Liver (tissue), 9 donors: ENCODE data around the gene IRGQ. TPM values are rescaled to one million over a fixed set of nuclear protein-coding genes. Genes with fewer than 3 reads are reported as not detected.
A peak's percentile ranks its signal among the peaks of the same experiment; 100 is the strongest.

Source experiments
- DNase-seq: peaks from one replicate; pipeline ENCODE4 v3.0.0-alpha.2; 2017; ENCODE audit warnings: low spot score
- H3K27ac ChIP-seq, 2 donors: one replicate each; pipeline ENCODE4 v1.7.0; 2013; ENCODE audit warnings: inconsistent platforms in 2 of 2, low read length in 2 of 2, control low read depth in 1 of 2, low read depth in 1 of 2, mild to moderate bottlenecking in 1 of 2
- H3K27me3 ChIP-seq, 4 donors: one replicate each; pipeline versions ENCODE4 v1.6.1 to v1.7.0; 2013; ENCODE audit warnings: low read length in 3 of 4, inconsistent platforms in 1 of 4, mild to moderate bottlenecking in 1 of 4, moderate library complexity in 1 of 4; ENCODE audit not compliant: control insufficient read depth in 4 of 4, insufficient read depth in 4 of 4
- H3K36me3 ChIP-seq, 4 donors: one replicate each; pipeline versions ENCODE4 v1.6.1 to v1.7.0; 2013; ENCODE audit warnings: low read length in 3 of 4, mild to moderate bottlenecking in 3 of 4, low read depth in 1 of 4, moderate library complexity in 1 of 4; ENCODE audit not compliant: control insufficient read depth in 4 of 4, insufficient read depth in 3 of 4
- H3K4me1 ChIP-seq, 4 donors: one replicate each; pipeline versions ENCODE4 v1.6.1 to v1.7.0; 2013; ENCODE audit warnings: low read length in 3 of 4, mild to moderate bottlenecking in 3 of 4, moderate library complexity in 1 of 4; ENCODE audit not compliant: control insufficient read depth in 4 of 4, insufficient read depth in 4 of 4
- H3K4me3 ChIP-seq, 3 donors: one replicate each; pipeline versions ENCODE4 v1.6.1 to v1.7.0; 2013; ENCODE audit warnings: low read length in 3 of 3, control low read depth in 1 of 3, low read depth in 1 of 3, mild to moderate bottlenecking in 1 of 3
- H3K9ac ChIP-seq, 2 donors: one replicate each; pipeline ENCODE4 v1.7.0; 2013; ENCODE audit warnings: low read length in 2 of 2, mild to moderate bottlenecking in 2 of 2, moderate library complexity in 2 of 2, control low read depth in 1 of 2, low read depth in 1 of 2
- H3K9me3 ChIP-seq, 4 donors: one replicate each; pipeline versions ENCODE4 v1.6.1 to v1.7.0; 2013; ENCODE audit warnings: low read length in 3 of 4; ENCODE audit not compliant: control insufficient read depth in 4 of 4
- ATF3 ChIP-seq: IDR thresholded peaks from 2 replicates; pipeline ENCODE4 v1.6.1; 2016; ENCODE audit warnings: antibody characterized with exemption
- CTCF ChIP-seq: fragments of 150-350 bp; IDR thresholded peaks from 2 replicates; pipeline ENCODE4 v1.5.1; 2017; ENCODE audit warnings: improper control_type of control experiment, low read depth, low read length; ENCODE audit not compliant: missing input control
- EGR1 ChIP-seq, 2 donors: IDR thresholded peaks; 2 replicates each; pipeline ENCODE4 v1.6.1; 2016 to 2018; ENCODE audit warnings: antibody characterized with exemption in 2 of 2, low read depth in 2 of 2
- FOXA1 ChIP-seq: IDR thresholded peaks from 2 replicates; pipeline ENCODE4 v1.6.1; 2016; ENCODE audit warnings: antibody characterized with exemption
- FOXA2 ChIP-seq: IDR thresholded peaks from 2 replicates; pipeline ENCODE4 v1.6.1; 2016; ENCODE audit warnings: antibody characterized with exemption
- GABPA ChIP-seq, 2 donors: IDR thresholded peaks in 1 of 2; conservative IDR thresholded peaks in 1 of 2; 2 replicates each; pipeline ENCODE4 v1.6.1; 2016; ENCODE audit warnings: antibody characterized with exemption in 2 of 2, mild to moderate bottlenecking in 1 of 2, moderate library complexity in 1 of 2
- HNF4A ChIP-seq, 2 donors: conservative IDR thresholded peaks; 2 replicates each; pipeline ENCODE4 v1.6.1; 2016; ENCODE audit warnings: antibody characterized with exemption in 2 of 2, mild to moderate bottlenecking in 2 of 2
- HNF4G ChIP-seq: IDR thresholded peaks from 2 replicates; pipeline ENCODE4 v1.6.1; 2016; ENCODE audit warnings: antibody characterized with exemption
- JUND ChIP-seq, 2 donors: IDR thresholded peaks; 2 replicates each; pipeline ENCODE4 v1.6.1; 2016; ENCODE audit warnings: antibody characterized with exemption in 2 of 2
- MAX ChIP-seq: IDR thresholded peaks from 2 replicates; pipeline ENCODE4 v1.6.1; 2016; ENCODE audit warnings: antibody characterized with exemption
- NR2F2 ChIP-seq: IDR thresholded peaks from 2 replicates; pipeline ENCODE4 v1.6.1; 2016; ENCODE audit warnings: antibody characterized with exemption
- RAD21 ChIP-seq, 2 donors: IDR thresholded peaks; 2 replicates each; pipeline ENCODE4 v1.6.1; 2016; ENCODE audit warnings: antibody characterized with exemption in 2 of 2, mild to moderate bottlenecking in 2 of 2
- REST ChIP-seq: IDR thresholded peaks from 2 replicates; pipeline ENCODE4 v1.6.1; 2016; ENCODE audit warnings: antibody characterized with exemption, mild to moderate bottlenecking
- RXRA ChIP-seq, 2 donors: IDR thresholded peaks; 2 replicates each; pipeline ENCODE4 v1.6.1; 2017 to 2018; ENCODE audit warnings: antibody characterized with exemption in 2 of 2, mild to moderate bottlenecking in 1 of 2
- SP1 ChIP-seq: IDR thresholded peaks from 2 replicates; pipeline ENCODE4 v1.6.1; 2018; ENCODE audit warnings: antibody characterized with exemption, mild to moderate bottlenecking
- TAF1 ChIP-seq: conservative IDR thresholded peaks from 2 replicates; pipeline ENCODE4 v1.6.1; 2016; ENCODE audit warnings: antibody characterized with exemption, mild to moderate bottlenecking
- YY1 ChIP-seq: IDR thresholded peaks from 2 replicates; pipeline ENCODE4 v1.6.1; 2016; ENCODE audit warnings: antibody characterized with exemption, mild to moderate bottlenecking
- ZBTB33 ChIP-seq: IDR thresholded peaks from 2 replicates; pipeline ENCODE4 v1.6.1; 2016; ENCODE audit warnings: antibody characterized with exemption
- WGBS: extraction: QIAGEN DNeasy Blood & Tissue Kit; methylation state at CpG from one replicate; pipeline ENCODE4 v1.1.7; 2013; 5-methylcytosine and 5-hydroxymethylcytosine counted together
- polyA plus RNA-seq, 2 donors: library from polyadenylated mRNA; stranded (reverse) in 1 of 2; unstranded in 1 of 2; fragments of 200-250 nt in 1 of 2; fragments of >200 nt in 1 of 2; fragmentation: Nextera tagmentation in 1 of 2; extraction: Ambion mirVana in 1 of 2; gene quantifications; one replicate each; pipeline versions ENCODE4 v1.2.1 to v1.2.3, GENCODE V29; 2013 to 2015
- total RNA-seq, 2 donors: library from RNA; depleted of rRNA; stranded (reverse); fragments of >200 nt; gene quantifications; one replicate each; pipeline ENCODE4 v1.2.3, GENCODE V29; 2014
- donor health status: healthy.
- donor health status: healthy.
- donor health status: healthy.
- donor health status: healthy.
- donor health status: healthy.

IRGQ gene
- total and polyA plus RNA-seq, 4 donors = 2.8 to 15.5 (median 5.2) TPM

- TF ChIP-seq FOXA2 (no peak), RAD21 (IDR thresholded peaks at IDR 0.05) (peak in 1 of 2 donors; percentile 19)
- Histone ChIP-seq H3K9me3 (no peaks in the 10 kb centered on the region), H3K27ac (no peak overlapping the region), H3K4me3 (no peak overlapping the region), H3K4me1 (peaks cover 0 to 6% (median 5%) of the 10 kb centered on the region in 4 donors), H3K36me3 (no peaks in the 10 kb centered on the region), H3K9ac (no peak overlapping the region), H3K27me3 (no peaks in the 10 kb centered on the region)
- 31% methylated on average over 30 of the region's 30 CpGs for WGBS
- DNase-seq = peak; percentile 91
Measured at GRCh38 chr19:43624933-43625332, 29.0 kb upstream of the IRGQ start.

GRCh38 chr19:43623889-43624670 is 28.1 kb upstream of the IRGQ start:
- Histone ChIP-seq H3K4me1 (peaks cover 0 to 9% (median 7%) of the 10 kb centered on the region in 4 donors), H3K36me3 (no peaks in the 10 kb centered on the region), H3K27ac (no peak overlapping the region), H3K9me3 (no peaks in the 10 kb centered on the region), H3K9ac (no peak overlapping the region), H3K27me3 (no peaks in the 10 kb centered on the region), H3K4me3 (no peak overlapping the region)
- DNase-seq = no peak
- 88% methylated on average over 35 of the region's 35 CpGs for WGBS
- no peak for TF ChIP-seq CTCF
- no peak for TF ChIP-seq RXRA (IDR thresholded peaks at IDR 0.05)
- no peak for TF ChIP-seq MAX
- TF ChIP-seq HNF4G = no peak
- no peak for TF ChIP-seq TAF1
- no peak for TF ChIP-seq SP1
- TF ChIP-seq ATF3 = no peak
- TF ChIP-seq RAD21 (IDR thresholded peaks at IDR 0.05) = no peak
- no peak for TF ChIP-seq HNF4A (conservative IDR thresholded peaks at IDR 0.05)
- no peak for TF ChIP-seq FOXA2
- TF ChIP-seq REST = no peak
- TF ChIP-seq JUND (IDR thresholded peaks at IDR 0.05) = no peak
- TF ChIP-seq GABPA (IDR thresholded peaks at IDR 0.05 in 1 of 2, conservative IDR thresholded peaks at IDR 0.05 in 1 of 2) = no peak
- no peak for TF ChIP-seq ZBTB33
- no peak for TF ChIP-seq YY1
- TF ChIP-seq EGR1 (IDR thresholded peaks at IDR 0.05; ENCODE audit: low read depth in 2 of 2) = no peak
- no peak for TF ChIP-seq FOXA1
- TF ChIP-seq NR2F2 = no peak
